Kidney glomerular epithelial cell (primary cell): ENCODE results near the gene NOXO1.
A peak's percentile ranks its signal among the peaks of the same experiment; 100 is the strongest.
"Not testable (repeated sequence)": the region's sequence is repeated elsewhere in the genome, so short reads cannot be mapped to it uniquely, and the experiment has no call there.

Source experiments
- DNase-seq: peaks from one replicate; lab custom pipeline; 2025; lab: John Stamatoyannopoulos, UW

Gene NOXO1

GRCh38 chr16:1981398-1981836 is at the start of gene NOXO1:
TSS of gene NOXO1 (minus strand) at chr16:1981469. CDS start at chr16:1981179, 290 bp downstream.
- no peak for DNase-seq

- no peak for DNase-seq
Measured at GRCh38 chr16:2030036-2030435, 48.8 kb upstream of the NOXO1 start.

GRCh38 chr16:2029350-2029749 is 48.1 kb upstream of the NOXO1 start:
- no peak for DNase-seq

- DNase-seq, result no peak
Measured at GRCh38 chr16:2028620-2029220, 47.5 kb upstream of the NOXO1 start.

- no peak for DNase-seq
Measured at GRCh38 chr16:2028146-2028545, 46.9 kb upstream of the NOXO1 start.

GRCh38 chr16:2027024-2028010 is 46.0 kb upstream of the NOXO1 start:
- DNase-seq, result peak; percentile 33

GRCh38 chr16:2026461-2027023 is 45.3 kb upstream of the NOXO1 start, which contains the start of gene NHERF2:
TSS of gene NHERF2 (plus strand) at chr16:2026902. CDS start at chr16:2027006, 104 bp downstream.
- no peak for DNase-seq

- DNase-seq, result no peak
Measured at GRCh38 chr16:2025878-2026460, 44.7 kb upstream of the NOXO1 start.

- DNase-seq, result no peak
Measured at GRCh38 chr16:2025251-2025650, 44.0 kb upstream of the NOXO1 start.

- no peak for DNase-seq
Measured at GRCh38 chr16:2024032-2024420, 42.8 kb upstream of the NOXO1 start.

GRCh38 chr16:2023092-2024031 is 42.1 kb upstream of the NOXO1 start:
- peak; percentile 81 for DNase-seq

GRCh38 chr16:2022723-2023091 is 41.4 kb upstream of the NOXO1 start:
- DNase-seq, result peak; percentile 18

- DNase-seq, result no peak
Measured at GRCh38 chr16:2019921-2020831, 38.9 kb upstream of the NOXO1 start.

- no peak for DNase-seq
Measured at GRCh38 chr16:2019518-2019920, 38.2 kb upstream of the NOXO1 start, which contains the start of gene NPW. TSS of gene NPW (plus strand) at chr16:2019785.

- DNase-seq, result no peak
Measured at GRCh38 chr16:2016407-2016922, 35.2 kb upstream of the NOXO1 start.

- DNase-seq, result no peak
Measured at GRCh38 chr16:2015947-2016208, 34.6 kb upstream of the NOXO1 start.

- DNase-seq, result no peak
Measured at GRCh38 chr16:2015117-2015946, 34.1 kb upstream of the NOXO1 start.

GRCh38 chr16:2013527-2013926 is 32.3 kb upstream of the NOXO1 start:
- DNase-seq, result no peak

- not testable (repeated sequence) for DNase-seq
Measured at GRCh38 chr16:2011726-2012125, 30.5 kb upstream of the NOXO1 start.
